ENCODE data around the gene ODAD3.

GRCh38 chr19:11446271-11446651 lies 11.3 kb upstream of the ODAD3 start:
- no peak for TF ChIP-seq CTCF (IDR thresholded peaks at IDR 0.05; ENCODE audit: insufficient read depth, low read length, poor library complexity, severe bottlenecking)
- TF ChIP-seq EZH2phosphoT487 (conservative IDR thresholded peaks at IDR 0.05; ENCODE audit: low read length): no peak
